ENCODE data around the gene MARK4.

The MARK4 gene

DNA sequence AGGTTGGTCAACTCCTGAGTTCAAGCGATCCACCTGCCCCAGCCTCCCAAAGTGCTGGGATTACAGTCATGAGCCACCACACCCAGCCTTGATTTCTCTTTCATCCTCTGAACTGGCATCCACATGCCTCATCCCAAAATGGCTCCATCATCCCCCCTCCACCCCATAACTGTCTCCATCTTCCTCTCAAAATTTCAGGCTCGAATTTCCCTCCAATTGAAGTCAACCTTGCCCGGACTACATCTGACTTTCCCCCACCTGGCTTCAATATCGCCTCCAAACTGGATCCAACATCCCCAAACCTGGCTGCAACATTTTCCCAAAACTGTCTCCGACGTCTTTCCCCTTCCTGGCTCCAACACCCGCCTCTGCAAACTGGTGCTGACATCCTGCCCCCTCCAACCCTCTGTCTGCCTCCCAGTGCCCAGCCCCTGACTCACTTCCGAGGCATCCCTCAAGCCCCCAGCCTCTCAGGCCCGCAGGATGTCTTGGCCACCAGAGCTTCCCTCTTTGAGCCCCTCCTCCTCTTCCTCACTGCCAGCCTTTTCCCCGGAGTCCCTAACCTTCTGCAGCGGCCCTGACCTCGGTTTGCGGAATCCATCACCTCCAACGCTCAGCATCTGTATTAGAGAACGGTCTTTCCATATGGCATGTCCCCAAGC is 6.8 kb upstream of the MARK4 start:
- no peaks in the 10 kb centered on the region for H3K4me1 ChIP-seq (ENCODE audit: control insufficient read depth, insufficient read depth, low read length)
- H3K27ac ChIP-seq (ENCODE audit: low read depth, low read length): no peak overlapping the region
- H3K9ac ChIP-seq (ENCODE audit: low read depth, low read length): no peak overlapping the region
- peaks cover 2% of the 10 kb centered on the region for H3K27me3 ChIP-seq (ENCODE audit: control insufficient read depth, insufficient read depth, low read length)
- no peaks in the 10 kb centered on the region for H3K9me3 ChIP-seq (ENCODE audit: control insufficient read depth, insufficient read depth, low read length)
- no peaks in the 10 kb centered on the region for H3K36me3 ChIP-seq (ENCODE audit: control insufficient read depth, insufficient read depth, low read length)
- H3K4me3 ChIP-seq (ENCODE audit: low read depth, low read length): no peak overlapping the region

DNA sequence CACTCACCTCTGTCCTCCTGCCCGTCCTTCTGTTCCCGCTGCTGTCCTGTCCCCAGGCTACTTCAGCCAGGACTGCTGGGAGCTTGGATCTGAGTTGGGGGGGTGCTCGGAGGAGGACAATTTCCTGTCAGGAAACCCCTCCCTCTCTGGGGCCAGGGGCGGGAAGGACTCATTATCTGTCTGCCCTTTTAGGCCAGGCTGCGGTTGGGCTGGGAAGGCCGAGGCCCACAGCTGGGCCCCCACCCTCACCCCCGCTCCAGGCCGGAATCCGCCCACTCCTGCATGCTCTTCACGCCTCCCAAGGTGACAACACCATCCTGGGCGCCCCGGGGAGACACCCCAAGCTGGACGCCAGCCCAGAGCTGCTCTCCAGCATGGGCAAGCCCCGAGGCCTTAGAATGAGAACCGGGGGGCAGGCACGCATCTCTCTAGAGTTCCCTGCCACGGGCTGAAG is 5.7 kb upstream of the MARK4 start, which contains the start of gene EXOC3L2:
Gene EXOC3L2, minus strand, starts transcription at position 74 of the 454 bp plus-strand sequence. CDS start 6,362 bp downstream, outside the sequence.
- Histone ChIP-seq H3K9me3 (ENCODE audit: control insufficient read depth, insufficient read depth, low read length) (no peaks in the 10 kb centered on the region), H3K27ac (ENCODE audit: low read depth, low read length) (no peak within 1 kb of the TSS), H3K9ac (ENCODE audit: low read depth, low read length) (no peak within 1 kb of the TSS), H3K4me1 (ENCODE audit: control insufficient read depth, insufficient read depth, low read length) (no peaks in the 10 kb centered on the region), H3K27me3 (ENCODE audit: control insufficient read depth, insufficient read depth, low read length) (peaks cover 12% of the 10 kb centered on the region), H3K36me3 (ENCODE audit: control insufficient read depth, insufficient read depth, low read length) (no peaks in the 10 kb centered on the region), H3K4me3 (ENCODE audit: low read depth, low read length) (no peak within 1 kb of the TSS)

DNA sequence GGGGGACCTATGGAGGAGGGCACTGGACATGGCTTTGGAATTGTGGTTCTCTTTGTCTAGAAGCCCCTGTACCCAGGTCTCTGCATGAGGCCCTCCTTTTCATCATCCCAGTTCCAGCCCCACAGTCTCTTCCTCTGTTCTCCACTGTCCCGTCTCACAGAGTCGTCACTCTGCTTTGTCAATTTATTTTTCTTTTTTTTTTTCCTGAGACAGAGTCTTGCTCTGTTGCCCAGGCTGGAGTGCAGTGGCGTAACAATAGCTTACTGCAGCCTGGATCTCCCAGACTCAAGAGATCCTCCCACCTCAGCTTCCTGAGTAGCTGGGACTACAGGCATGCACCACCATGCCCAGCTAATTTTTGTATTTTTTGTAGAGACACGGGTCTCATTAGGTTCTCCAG is 5.2 kb upstream of the MARK4 start:
- Histone ChIP-seq H3K36me3 (ENCODE audit: control insufficient read depth, insufficient read depth, low read length) (no peaks in the 10 kb centered on the region), H3K4me1 (ENCODE audit: control insufficient read depth, insufficient read depth, low read length) (no peaks in the 10 kb centered on the region), H3K27me3 (ENCODE audit: control insufficient read depth, insufficient read depth, low read length) (peaks cover 16% of the 10 kb centered on the region), H3K27ac (ENCODE audit: low read depth, low read length) (no peak overlapping the region), H3K4me3 (ENCODE audit: low read depth, low read length) (no peak overlapping the region), H3K9me3 (ENCODE audit: control insufficient read depth, insufficient read depth, low read length) (no peaks in the 10 kb centered on the region), H3K9ac (ENCODE audit: low read depth, low read length) (no peak overlapping the region)

DNA sequence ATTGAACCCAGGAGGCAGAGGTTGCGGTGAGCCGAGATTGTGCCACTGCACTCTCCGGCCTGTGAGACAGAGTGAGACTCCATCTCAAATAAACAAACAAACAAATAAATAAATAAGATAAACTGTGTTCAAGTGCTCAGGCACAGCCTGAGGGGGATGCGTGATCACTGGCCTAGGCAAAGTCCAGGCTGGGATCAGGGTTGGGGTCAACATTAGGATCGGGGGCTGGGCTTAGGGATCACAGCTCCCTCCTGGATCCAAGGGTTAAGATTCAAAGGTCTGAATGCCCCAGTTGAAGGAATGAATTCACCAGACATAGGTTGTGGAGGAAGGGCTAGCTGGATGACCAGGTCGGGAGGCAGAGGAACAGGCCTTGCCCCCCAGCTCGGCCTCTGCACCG is 3.9 kb upstream of the MARK4 start:
- no peak overlapping the region for H3K9ac ChIP-seq (ENCODE audit: low read depth, low read length)
- H3K4me1 ChIP-seq (ENCODE audit: control insufficient read depth, insufficient read depth, low read length): no peaks in the 10 kb centered on the region

DNA sequence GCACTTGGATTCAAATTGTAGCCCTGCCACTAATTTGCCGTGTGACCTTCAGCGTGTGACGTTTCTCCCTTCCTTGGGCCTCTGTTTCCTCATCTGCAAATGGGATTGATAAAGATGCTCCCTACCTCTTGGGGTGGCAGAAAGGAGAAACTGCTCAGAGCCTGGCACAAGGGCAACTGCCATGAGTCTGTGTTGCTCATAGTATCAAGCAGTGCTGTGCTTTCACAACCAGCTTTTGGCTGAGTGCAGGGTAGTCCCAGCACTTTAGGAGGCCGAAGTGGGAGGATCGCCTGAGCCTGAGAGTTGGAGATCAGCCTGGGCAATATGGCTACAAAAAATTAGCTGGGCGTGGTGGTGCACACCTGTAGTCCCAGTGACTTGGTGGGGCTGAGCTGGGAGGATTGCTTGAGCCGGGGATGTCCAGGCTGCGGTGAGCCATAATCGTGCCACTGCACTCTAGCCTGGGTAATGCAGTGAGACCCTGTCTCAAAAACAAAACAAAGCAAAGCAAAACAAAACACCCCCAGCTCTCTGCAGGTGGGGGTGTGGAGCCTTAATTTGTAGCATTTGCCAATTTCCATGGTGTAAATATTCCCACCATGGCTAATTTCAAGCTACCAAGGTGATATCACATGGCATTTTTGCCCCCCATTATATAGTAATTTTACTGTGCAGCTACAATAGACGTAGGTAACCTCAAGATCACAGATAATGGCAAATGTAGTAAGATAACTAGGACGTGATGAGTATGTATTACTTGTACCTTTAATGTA is 1.6 kb upstream of the MARK4 start:
- Histone ChIP-seq H3K36me3 (ENCODE audit: control insufficient read depth, insufficient read depth, low read length) (no peaks in the 10 kb centered on the region), H3K9me3 (ENCODE audit: control insufficient read depth, insufficient read depth, low read length) (no peaks in the 10 kb centered on the region), H3K4me1 (ENCODE audit: control insufficient read depth, insufficient read depth, low read length) (no peaks in the 10 kb centered on the region), H3K27me3 (ENCODE audit: control insufficient read depth, insufficient read depth, low read length) (peaks cover 16% of the 10 kb centered on the region), H3K9ac (ENCODE audit: low read depth, low read length) (no peak overlapping the region), H3K27ac (ENCODE audit: low read depth, low read length) (no peak overlapping the region), H3K4me3 (ENCODE audit: low read depth, low read length) (no peak overlapping the region)

More for the DNA sequence above, 3.9 kb upstream of the MARK4 start:
- no peak overlapping the region for H3K27ac ChIP-seq (ENCODE audit: low read depth, low read length)
- H3K27me3 ChIP-seq (ENCODE audit: control insufficient read depth, insufficient read depth, low read length): peaks cover 16% of the 10 kb centered on the region
- H3K9me3 ChIP-seq (ENCODE audit: control insufficient read depth, insufficient read depth, low read length): no peaks in the 10 kb centered on the region
- no peaks in the 10 kb centered on the region for H3K36me3 ChIP-seq (ENCODE audit: control insufficient read depth, insufficient read depth, low read length)
- H3K4me3 ChIP-seq (ENCODE audit: low read depth, low read length): no peak overlapping the region

DNA sequence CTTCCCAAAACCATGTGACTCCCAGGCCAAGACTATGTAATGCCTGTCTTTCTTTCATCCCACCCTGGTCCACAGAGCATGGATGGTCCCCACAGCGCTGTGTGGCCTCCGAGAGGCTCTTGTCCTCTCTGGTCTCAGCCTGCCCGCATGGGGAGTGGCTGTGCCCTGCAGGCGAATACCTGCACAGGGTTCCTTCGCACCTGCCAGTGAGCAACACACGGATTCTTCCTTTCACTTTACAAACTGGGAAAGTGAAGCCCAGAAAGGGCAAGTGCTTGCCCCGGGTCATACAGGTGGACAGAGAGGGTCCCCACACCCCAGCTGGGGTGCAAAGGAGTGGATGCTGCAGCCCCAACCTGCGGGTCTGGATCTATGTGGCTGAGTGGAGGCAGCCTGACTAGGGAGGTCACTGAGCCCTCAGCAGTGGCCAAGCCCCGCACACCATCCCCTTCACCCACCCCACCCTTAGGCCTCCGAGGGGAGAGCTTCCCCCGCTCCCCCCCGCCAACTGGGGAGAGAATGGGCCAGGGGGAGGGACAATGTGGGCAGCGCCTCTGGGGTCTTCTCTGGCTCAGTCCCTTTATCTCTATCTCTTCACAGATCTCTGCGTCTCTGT is 747 bp upstream of the MARK4 start:
- peaks cover 16% of the 10 kb centered on the region for H3K27me3 ChIP-seq (ENCODE audit: control insufficient read depth, insufficient read depth, low read length)
- H3K36me3 ChIP-seq (ENCODE audit: control insufficient read depth, insufficient read depth, low read length): no peaks in the 10 kb centered on the region
- no peaks in the 10 kb centered on the region for H3K9me3 ChIP-seq (ENCODE audit: control insufficient read depth, insufficient read depth, low read length)
- H3K27ac ChIP-seq (ENCODE audit: low read depth, low read length): no peak overlapping the region
- H3K9ac ChIP-seq (ENCODE audit: low read depth, low read length): no peak overlapping the region
- H3K4me1 ChIP-seq (ENCODE audit: control insufficient read depth, insufficient read depth, low read length): no peaks in the 10 kb centered on the region
- peak overlapping the region; percentile 66 for H3K4me3 ChIP-seq (ENCODE audit: low read depth, low read length)

DNA sequence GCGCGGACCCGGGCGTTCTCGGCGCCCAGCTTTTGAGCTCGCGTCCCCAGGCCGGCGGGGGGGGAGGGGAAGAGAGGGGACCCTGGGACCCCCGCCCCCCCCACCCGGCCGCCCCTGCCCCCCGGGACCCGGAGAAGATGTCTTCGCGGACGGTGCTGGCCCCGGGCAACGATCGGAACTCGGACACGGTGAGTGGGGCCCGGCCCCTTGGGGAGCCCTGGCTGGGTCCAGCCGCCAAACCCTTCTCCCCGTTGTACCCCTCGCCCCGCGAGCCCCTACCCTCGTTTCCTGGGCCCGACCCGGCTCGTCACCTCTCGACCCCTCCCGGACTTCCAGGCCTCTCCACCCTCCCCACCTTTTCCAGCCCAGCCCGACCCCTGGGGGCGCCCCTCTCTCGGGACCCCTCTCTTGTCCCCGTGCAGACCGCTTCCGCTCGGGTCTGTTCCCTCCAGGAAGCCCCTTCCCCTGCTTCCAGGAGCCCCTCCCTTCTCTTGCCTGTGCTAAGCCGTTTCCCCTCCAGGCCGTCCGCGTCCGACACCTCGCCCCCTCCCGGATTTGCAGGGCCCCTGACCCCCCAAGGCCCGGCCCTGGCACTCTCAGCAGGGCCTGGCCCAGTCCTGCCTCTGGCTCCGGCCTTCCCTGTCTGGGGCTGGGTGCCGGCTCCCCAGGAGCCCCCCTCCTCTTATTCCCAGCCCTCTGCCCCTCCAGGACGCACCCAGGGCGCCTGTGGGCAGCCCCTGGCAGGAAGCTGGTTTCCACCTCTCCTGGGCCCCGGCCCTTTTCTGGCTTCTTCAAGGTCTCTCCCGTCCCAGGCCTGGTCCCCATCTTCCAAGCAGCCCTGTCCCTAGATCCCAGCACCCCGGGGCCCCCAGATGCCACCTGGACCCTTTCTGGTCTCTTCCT is 632 bp downstream of the MARK4 start:
- Histone ChIP-seq H3K27me3 (ENCODE audit: control insufficient read depth, insufficient read depth, low read length) (peaks cover 16% of the 10 kb centered on the region), H3K9me3 (ENCODE audit: control insufficient read depth, insufficient read depth, low read length) (no peaks in the 10 kb centered on the region), H3K27ac (ENCODE audit: low read depth, low read length) (peak overlapping the region; percentile 47), H3K36me3 (ENCODE audit: control insufficient read depth, insufficient read depth, low read length) (no peaks in the 10 kb centered on the region), H3K4me3 (ENCODE audit: low read depth, low read length) (peak overlapping the region; percentile 72), H3K9ac (ENCODE audit: low read depth, low read length) (no peak overlapping the region), H3K4me1 (ENCODE audit: control insufficient read depth, insufficient read depth, low read length) (no peaks in the 10 kb centered on the region)

DNA sequence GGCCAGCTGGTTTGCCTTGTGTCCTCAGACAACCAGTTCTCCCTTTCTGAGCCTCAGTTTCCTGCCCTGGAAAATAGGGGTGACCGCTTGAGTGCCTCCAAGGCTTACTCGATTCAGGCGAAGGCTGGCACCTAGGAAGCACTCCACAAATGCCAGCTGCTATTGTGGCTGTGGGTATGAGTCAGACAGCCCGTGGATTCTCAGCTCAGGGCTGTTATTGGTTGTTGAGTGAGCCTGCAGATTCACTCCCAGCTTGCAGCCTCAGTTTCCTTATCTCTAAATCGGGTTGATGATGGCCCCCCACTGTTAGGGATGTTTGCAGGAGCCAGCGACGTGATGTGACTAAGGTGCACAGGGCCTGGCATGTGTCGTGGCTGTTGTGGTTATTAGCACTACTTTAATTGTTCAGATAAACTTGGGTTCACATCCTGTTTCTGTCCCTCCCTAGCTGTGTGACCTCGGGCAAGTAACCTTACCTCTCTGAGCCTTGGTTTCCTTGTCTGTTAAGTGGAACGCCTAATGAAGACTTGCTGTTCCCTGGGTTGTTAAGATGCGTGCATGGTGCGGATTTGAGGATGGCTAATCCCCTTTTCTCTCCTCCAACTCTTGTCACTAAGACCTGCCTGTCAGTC is 2.4 kb downstream of the MARK4 start:
- no peak overlapping the region for H3K9ac ChIP-seq (ENCODE audit: low read depth, low read length)
- H3K36me3 ChIP-seq (ENCODE audit: control insufficient read depth, insufficient read depth, low read length): no peaks in the 10 kb centered on the region
- H3K4me1 ChIP-seq (ENCODE audit: control insufficient read depth, insufficient read depth, low read length): no peaks in the 10 kb centered on the region
- no peak overlapping the region for H3K27ac ChIP-seq (ENCODE audit: low read depth, low read length)
- no peak overlapping the region for H3K4me3 ChIP-seq (ENCODE audit: low read depth, low read length)
- H3K27me3 ChIP-seq (ENCODE audit: control insufficient read depth, insufficient read depth, low read length): peaks cover 16% of the 10 kb centered on the region
- no peaks in the 10 kb centered on the region for H3K9me3 ChIP-seq (ENCODE audit: control insufficient read depth, insufficient read depth, low read length)

DNA sequence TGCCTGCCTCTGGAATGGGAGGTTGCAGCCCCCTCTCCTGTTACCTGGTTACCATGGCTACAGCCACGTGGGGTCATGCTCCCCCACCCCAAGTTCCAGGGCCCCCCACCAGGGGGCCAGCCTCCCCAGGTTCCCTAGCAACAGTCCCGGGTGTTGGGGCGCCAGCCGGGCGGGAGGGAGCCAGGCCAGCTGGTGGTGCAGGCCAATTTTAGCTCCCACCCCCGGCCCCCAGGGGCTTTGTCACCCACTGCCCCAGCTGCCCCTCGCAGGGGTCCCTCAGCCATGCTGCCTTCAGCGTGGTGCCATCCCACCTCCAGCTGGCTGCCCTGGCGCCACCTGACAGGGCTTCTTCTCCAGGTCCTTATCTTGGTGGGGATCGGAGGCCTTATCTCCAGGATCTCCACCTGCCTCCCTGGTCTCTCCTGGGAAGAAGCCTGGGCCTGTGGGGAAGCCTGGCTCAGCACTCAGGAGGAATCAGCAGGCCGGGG is 3.0 kb downstream of the MARK4 start:
- Histone ChIP-seq H3K4me1 (ENCODE audit: control insufficient read depth, insufficient read depth, low read length) (no peaks in the 10 kb centered on the region), H3K27me3 (ENCODE audit: control insufficient read depth, insufficient read depth, low read length) (peaks cover 16% of the 10 kb centered on the region), H3K9me3 (ENCODE audit: control insufficient read depth, insufficient read depth, low read length) (no peaks in the 10 kb centered on the region), H3K27ac (ENCODE audit: low read depth, low read length) (no peak overlapping the region), H3K9ac (ENCODE audit: low read depth, low read length) (no peak overlapping the region), H3K36me3 (ENCODE audit: control insufficient read depth, insufficient read depth, low read length) (no peaks in the 10 kb centered on the region), H3K4me3 (ENCODE audit: low read depth, low read length) (no peak overlapping the region)

DNA sequence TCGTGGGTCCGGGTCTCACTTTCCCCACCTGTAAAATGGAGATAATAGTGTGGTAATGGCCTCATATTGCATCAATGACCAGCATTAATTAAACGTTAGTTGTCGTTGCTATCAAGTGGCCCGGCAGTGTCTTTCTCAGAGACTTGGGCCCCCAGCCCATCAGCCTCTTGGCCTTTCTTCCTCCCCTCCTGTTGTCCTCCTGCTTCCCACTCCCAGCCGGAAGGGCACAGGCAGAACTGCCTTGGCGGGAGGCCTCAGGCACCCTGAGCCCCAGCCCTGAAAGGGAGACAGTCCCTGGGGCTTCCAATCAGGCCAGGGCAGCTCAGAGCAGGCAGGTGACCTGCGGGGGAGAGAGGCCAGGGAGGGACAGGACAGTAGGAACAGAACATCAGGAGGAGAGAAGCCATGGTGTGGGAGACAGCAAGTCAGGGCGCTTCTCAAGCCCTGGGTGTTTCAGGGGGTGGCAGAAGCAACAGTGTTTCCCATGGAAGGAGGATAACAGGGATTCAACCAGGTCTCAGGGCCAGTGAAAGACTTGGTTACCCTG is 4.6 kb downstream of the MARK4 start:
- Histone ChIP-seq H3K4me3 (ENCODE audit: low read depth, low read length) (no peak overlapping the region), H3K4me1 (ENCODE audit: control insufficient read depth, insufficient read depth, low read length) (no peaks in the 10 kb centered on the region), H3K36me3 (ENCODE audit: control insufficient read depth, insufficient read depth, low read length) (no peaks in the 10 kb centered on the region), H3K27me3 (ENCODE audit: control insufficient read depth, insufficient read depth, low read length) (0 out of 2 replicates have a peak, but pooled peaks cover under 1% of the 10 kb centered on the region), H3K9me3 (ENCODE audit: control insufficient read depth, insufficient read depth, low read length) (no peaks in the 10 kb centered on the region), H3K27ac (ENCODE audit: low read depth, low read length) (no peak overlapping the region), H3K9ac (ENCODE audit: low read depth, low read length) (no peak overlapping the region)
